Thyroid gland (tissue), 4 donors: ENCODE data around the gene SEMA5B. TPM values are rescaled to one million over a fixed set of nuclear protein-coding genes. Genes with fewer than 3 reads are reported as not detected.

Experiments
- DNase-seq, 2 donors: peaks; one replicate each; pipeline ENCODE4 v3.0.0-alpha.2; 2019
- H3K27ac ChIP-seq, 3 donors: fragments of 200-600 bp; sonication (generic); 1 replicate in 2 of 3; 2 replicates in 1 of 3; pipeline ENCODE4 v1.5.1; 2016 to 2019; ENCODE audit warnings: mild to moderate bottlenecking in 1 of 3, moderate library complexity in 1 of 3
- H3K27me3 ChIP-seq: fragments of 200-600 bp; sonication (generic); one replicate; pipeline ENCODE4 v1.5.1; 2019
- H3K36me3 ChIP-seq, 2 donors: fragments of 200-600 bp; sonication (generic); one replicate each; pipeline ENCODE4 v1.5.1; 2016 to 2019
- H3K4me1 ChIP-seq, 2 donors: fragments of 200-600 bp; sonication (generic); one replicate each; pipeline ENCODE4 v1.5.1; 2017 to 2019
- H3K4me3 ChIP-seq, 3 donors: fragments of 200-600 bp; sonication (generic); replicated peaks in 1 of 3; 1 replicate in 2 of 3; 2 replicates in 1 of 3; pipeline ENCODE4 v1.5.1; 2016; ENCODE audit warnings: mild to moderate bottlenecking in 1 of 3
- H3K9me3 ChIP-seq: fragments of 200-600 bp; sonication (generic); one replicate; pipeline ENCODE4 v1.5.1; 2017
- CTCF ChIP-seq, 6 experiments: fragments of 200-600 bp in 3 of 6; fragments of 450-650 bp in 3 of 6; sonication (generic) in 3 of 6; IDR thresholded peaks; one replicate each; pipeline ENCODE4 v1.5.1; 2016 to 2019; ENCODE audit warnings: antibody characterized with exemption in 6 of 6, mild to moderate bottlenecking in 2 of 6, inconsistent platforms in 1 of 6, moderate library complexity in 1 of 6
- POLR2A ChIP-seq, 2 donors: fragments of 450-650 bp; IDR thresholded peaks; one replicate each; pipeline ENCODE4 v1.6.1; 2017; ENCODE audit warnings: antibody characterized with exemption in 2 of 2, mild to moderate bottlenecking in 2 of 2, moderate library complexity in 1 of 2
- WGBS, 2 donors: methylation state at CpG; one replicate each; pipeline ENCODE4 v1.1.5; 2017; 5-methylcytosine and 5-hydroxymethylcytosine counted together
- intact Hi-C: fragments of 100-400 bp; cut with DNase I; formaldehyde crosslinking; loops from one replicate; pipeline ENCODE4 v1.15.1; 2023
- total RNA-seq, 4 donors: library from RNA; depleted of rRNA; stranded (reverse); fragments of >200 nt; gene quantifications; one replicate each; pipeline ENCODE4 v1.2.3, GENCODE V29; 2016

The SEMA5B gene
- total RNA-seq, 4 donors from 2014 or later = 0.56 to 5.3 (median 0.63) TPM

- 86 to 98% methylated on average over 5 of the region's 5 CpGs for WGBS, 2 donors
- intact Hi-C loops = no loop called here
These were observed 30.9 kb upstream of the SEMA5B start for GRCh38 chr3:123058505-123058904.

GRCh38 chr3:123055352-123055751 is 27.8 kb upstream of the SEMA5B start:
- TF ChIP-seq POLR2A (IDR thresholded peaks at IDR 0.05) (no peak), CTCF (IDR thresholded peaks at IDR 0.05) (no peak)
- H3K27me3 ChIP-seq = no peaks in the 10 kb centered on the region
- DNase-seq = no peak
- H3K4me1 ChIP-seq = no peaks in the 10 kb centered on the region
- no peaks in the 10 kb centered on the region for H3K9me3 ChIP-seq
- no peak overlapping the region for H3K4me3 ChIP-seq
- no peaks in the 10 kb centered on the region for H3K36me3 ChIP-seq
- no peak overlapping the region for H3K27ac ChIP-seq
- intact Hi-C loops = no loop called here
- WGBS, 2 donors = 66 to 73% methylated on average over 5 of the region's 5 CpGs

More at GRCh38 chr3:123058505-123058904, 30.9 kb upstream of the SEMA5B start:
- H3K27ac ChIP-seq = no peak overlapping the region
- no peak for TF ChIP-seq POLR2A (IDR thresholded peaks at IDR 0.05)
- no peak for TF ChIP-seq CTCF (IDR thresholded peaks at IDR 0.05)
- no peaks in the 10 kb centered on the region for H3K27me3 ChIP-seq
- DNase-seq = no peak
- H3K4me1 ChIP-seq = no peaks in the 10 kb centered on the region
- H3K9me3 ChIP-seq = no peaks in the 10 kb centered on the region
- no peaks in the 10 kb centered on the region for H3K36me3 ChIP-seq
- no peak overlapping the region for H3K4me3 ChIP-seq

GRCh38 chr3:123054931-123055330 is 27.4 kb upstream of the SEMA5B start:
- intact Hi-C loops = no loop called here

GRCh38 chr3:123054109-123054778 is 26.7 kb upstream of the SEMA5B start:
- TF ChIP-seq POLR2A (IDR thresholded peaks at IDR 0.05) (no peak), CTCF (IDR thresholded peaks at IDR 0.05) (no peak)
- H3K27me3 ChIP-seq = no peaks in the 10 kb centered on the region
- H3K4me1 ChIP-seq = no peaks in the 10 kb centered on the region
- H3K4me3 ChIP-seq = no peak overlapping the region
- H3K9me3 ChIP-seq = no peaks in the 10 kb centered on the region
- DNase-seq = no peak
- H3K36me3 ChIP-seq = no peaks in the 10 kb centered on the region
- no peak overlapping the region for H3K27ac ChIP-seq
- intact Hi-C loops = no loop called here
- 80 to 86% methylated on average over 5 of the region's 5 CpGs for WGBS, 2 donors

More at GRCh38 chr3:123054931-123055330, 27.4 kb upstream of the SEMA5B start:
- Histone ChIP-seq H3K27ac (no peak overlapping the region), H3K36me3 (no peaks in the 10 kb centered on the region), H3K4me1 (no peaks in the 10 kb centered on the region), H3K27me3 (no peaks in the 10 kb centered on the region), H3K4me3 (no peak overlapping the region), H3K9me3 (no peaks in the 10 kb centered on the region)
- no peak for DNase-seq
- TF ChIP-seq CTCF (IDR thresholded peaks at IDR 0.05) (no peak), POLR2A (IDR thresholded peaks at IDR 0.05) (no peak)
- 86% methylated on average over 4 of the region's 4 CpGs for WGBS, 2 donors

GRCh38 chr3:123053107-123053506 is 25.5 kb upstream of the SEMA5B start:
- Histone ChIP-seq H3K27ac (no peak overlapping the region), H3K36me3 (no peaks in the 10 kb centered on the region), H3K4me1 (no peaks in the 10 kb centered on the region), H3K27me3 (no peaks in the 10 kb centered on the region), H3K4me3 (no peak overlapping the region), H3K9me3 (no peaks in the 10 kb centered on the region)
- intact Hi-C loops = no loop called here
- TF ChIP-seq CTCF (IDR thresholded peaks at IDR 0.05) (no peak), POLR2A (IDR thresholded peaks at IDR 0.05) (no peak)
- DNase-seq = no peak
- 81 to 84% methylated on average over 2 of the region's 2 CpGs for WGBS, 2 donors
